ENCODE data around the gene MRTFA. TPM values are rescaled to one million over a fixed set of nuclear protein-coding genes. Genes with fewer than 3 reads are reported as not detected.

MRTFA gene
- total and polyA plus RNA-seq, 9 of the 15 experiments (the other 6 are each of a cell fraction or from before 2014, with no cell fraction given) = 0.84 to 21.1 (median 3.7) TPM

DNA sequence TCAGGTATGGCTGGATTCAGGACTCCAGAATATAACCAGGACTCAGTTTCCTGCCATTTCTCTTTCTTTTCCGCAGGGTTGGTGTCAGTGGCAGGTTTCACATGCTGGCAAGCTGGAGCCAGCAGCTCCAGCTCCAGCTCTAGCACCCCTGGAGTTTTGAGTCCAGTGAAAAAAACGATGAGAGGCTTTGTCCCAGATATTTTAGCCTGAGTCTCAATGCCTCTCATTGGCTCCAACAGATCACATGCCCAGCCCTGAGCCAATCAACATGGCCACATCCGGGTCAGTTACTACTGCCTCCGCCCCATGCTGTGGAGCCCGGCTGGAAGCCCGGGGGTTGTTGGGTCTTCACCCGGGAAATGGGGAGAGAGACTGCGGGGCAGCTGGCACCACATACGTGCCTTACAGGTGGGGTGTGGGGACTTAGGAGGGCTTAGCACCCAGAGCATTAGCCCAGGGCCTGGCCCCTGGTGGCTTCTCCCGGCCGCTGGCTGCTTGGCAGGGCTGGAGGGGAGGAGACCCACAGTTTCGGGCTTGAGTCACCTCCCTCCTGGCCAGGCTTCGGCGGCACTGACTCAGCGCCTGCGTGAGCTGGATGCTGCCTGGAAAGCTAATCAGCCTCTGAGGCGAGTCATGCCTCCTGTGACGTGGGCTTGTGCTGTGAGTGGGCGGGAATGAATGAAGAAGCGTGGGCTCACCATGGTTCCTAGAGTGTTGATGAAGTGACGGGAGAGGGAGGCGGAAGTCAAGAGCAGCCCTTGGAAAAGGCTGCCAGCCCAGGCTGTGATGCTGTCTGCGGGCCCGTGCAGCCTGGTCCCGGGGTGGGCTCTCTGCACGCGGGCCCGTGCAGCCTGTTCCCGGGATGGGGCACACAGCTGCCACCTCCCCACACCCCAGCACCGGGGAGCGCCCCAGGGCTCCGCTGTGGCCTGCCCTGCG is 15.3 kb upstream of the MRTFA start (continued):
- TF ChIP-seq ZNF318 (IDR thresholded peaks at IDR 0.05; ENCODE audit: borderline replicate concordance in 1 of 2, low read depth in 1 of 2) (0 out of 4 replicates have a peak, but pooled peaks of 1 of the 2 experiments have one; percentile 26), SIN3A (IDR thresholded peaks at IDR 0.05; ENCODE audit: borderline replicate concordance in 2 of 2, control insufficient read depth in 1 of 2, low read depth in 2 of 2, low read length in 2 of 2) (0 out of 4 replicates have a peak, but pooled peaks of 1 of the 2 experiments have one; percentile 27), ZBTB7A (IDR thresholded peaks at IDR 0.05; ENCODE audit: borderline replicate concordance, control insufficient read depth, low read depth, low read length) (peak; percentile 53; the same call in 1 of the 2 replicates), POLR2G (IDR thresholded peaks at IDR 0.05; ENCODE audit: low read depth, low read length) (peak; percentile 98), HLTF (IDR thresholded peaks at IDR 0.05) (no peak), CREM (IDR thresholded peaks at IDR 0.05; ENCODE audit: low read depth) (peak; percentile 95), CTBP1 (IDR thresholded peaks at IDR 0.05; ENCODE audit: borderline replicate concordance) (peak; percentile 49; the same call in 1 of the 2 replicates), MNT (conservative IDR thresholded peaks at IDR 0.05) (peak; percentile 56 to 77), HMGN3 (IDR thresholded peaks at IDR 0.05; ENCODE audit: borderline replicate concordance, extremely low read depth, insufficient read length, low read depth, low read length) (peak; percentile 65), ZNF197 (CRISPR knock-in tag; IDR thresholded peaks at IDR 0.05; ENCODE audit: low read depth) (no peak)
